HEK293 (cell line): ENCODE data around the gene ASIP.

Experiments used
- CTCF ChIA-PET: fragments of 350-600 bp; formaldehyde crosslinking; extraction: SDS; loops from one replicate; lab custom pipeline; 2021; ENCODE audit warnings: antibody characterized with exemption; lab: Yijun Ruan, JAX
- POLR2A ChIA-PET: fragments of 300-600 bp; formaldehyde crosslinking; extraction: SDS; loops from one replicate; lab custom pipeline; 2020; ENCODE audit warnings: antibody characterized with exemption, inconsistent platforms; lab: Yijun Ruan, JAX
- H3K27ac ChIP-seq: fragments of 200-500 bp; sonication (Bioruptor generic); 2 replicates; pipeline ENCODE4 v1.5.1; 2014; ENCODE audit warnings: low read depth, low read length, control low read depth, inconsistent platforms; ENCODE audit errors: extremely low read depth
- H3K36me3 ChIP-seq, 2 experiments: fragments of 200-500 bp in 1 of 2; sonication (Bioruptor generic) in 1 of 2; 1 replicate in 1 of 2; 2 replicates in 1 of 2; pipeline ENCODE4 v1.5.1; 2014 to 2017; ENCODE audit warnings: inconsistent platforms in 2 of 2, low read length in 2 of 2; ENCODE audit not compliant: control insufficient read depth in 2 of 2, insufficient read depth in 1 of 2
- H3K4me1 ChIP-seq: fragments of 200-500 bp; sonication (Bioruptor generic); 2 replicates; pipeline ENCODE4 v1.5.1; 2014; ENCODE audit warnings: mild to moderate bottlenecking, low read length, inconsistent platforms; ENCODE audit not compliant: control insufficient read depth, insufficient read depth
- H3K4me3 ChIP-seq: 2 replicates; pipeline ENCODE4 v1.5.1; 2011; ENCODE audit warnings: low read depth, mild to moderate bottlenecking, control low read depth, low read length, moderate library complexity
- H3K9me3 ChIP-seq: fragments of 200-500 bp; sonication (Bioruptor generic); 2 replicates; pipeline ENCODE4 v1.5.1; 2014; ENCODE audit warnings: low read depth, low read length, inconsistent platforms; ENCODE audit not compliant: control insufficient read depth, insufficient read depth
- BCL11A ChIP-seq: fragments of 450-650 bp; formaldehyde crosslinking; IDR thresholded peaks from 2 replicates; pipeline ENCODE4 v1.5.1; 2016; ENCODE audit warnings: low read depth, missing biosample characterization, missing genetic modification characterization
- GLI2 ChIP-seq: fragments of 450-650 bp; formaldehyde crosslinking; IDR thresholded peaks from 2 replicates; pipeline ENCODE4; 2017; ENCODE audit warnings: missing biosample characterization, missing genetic modification characterization, low read depth, borderline replicate concordance
- HOXD13 ChIP-seq: sonication (generic); formaldehyde crosslinking; IDR thresholded peaks from 2 replicates; pipeline ENCODE4 v1.8.0; 2022; ENCODE audit warnings: missing genetic modification reagents, borderline replicate concordance
- MZF1 ChIP-seq: fragments of 450-650 bp; formaldehyde crosslinking; IDR thresholded peaks from 2 replicates; pipeline ENCODE4 v1.5.1; 2017; ENCODE audit warnings: missing biosample characterization, missing genetic modification characterization, borderline replicate concordance
- TRIM28 ChIP-seq: IDR thresholded peaks from 2 replicates; pipeline ENCODE4 v1.6.1; 2011; ENCODE audit warnings: low read length, control low read depth, borderline replicate concordance
- YY2 ChIP-seq: fragments of 450-650 bp; formaldehyde crosslinking; IDR thresholded peaks from 2 replicates; pipeline ENCODE4 v1.5.1; 2016; ENCODE audit warnings: missing biosample characterization, missing genetic modification characterization
- ZNF133 ChIP-seq: fragments of 450-650 bp; formaldehyde crosslinking; IDR thresholded peaks from 2 replicates; pipeline ENCODE4 v1.5.1; 2016; ENCODE audit warnings: missing biosample characterization, missing genetic modification characterization
- ZNF146 ChIP-seq: fragments of 450-650 bp; formaldehyde crosslinking; IDR thresholded peaks from 2 replicates; pipeline ENCODE4 v1.5.1; 2016; ENCODE audit warnings: missing biosample characterization, missing genetic modification characterization
- ZNF157 ChIP-seq: fragments of 450-650 bp; formaldehyde crosslinking; IDR thresholded peaks from 2 replicates; pipeline ENCODE4 v1.5.1; 2016; ENCODE audit warnings: missing biosample characterization, missing genetic modification characterization
- ZNF184 ChIP-seq: fragments of 450-650 bp; IDR thresholded peaks from 2 replicates; pipeline ENCODE4 v1.5.1; 2018; ENCODE audit warnings: missing biosample characterization, mild to moderate bottlenecking, missing genetic modification characterization
- ZNF23 ChIP-seq: fragments of 450-650 bp; formaldehyde crosslinking; IDR thresholded peaks from 2 replicates; pipeline ENCODE4 v1.5.1; 2016; ENCODE audit warnings: missing biosample characterization, missing genetic modification characterization, borderline replicate concordance
- ZNF311 ChIP-seq: fragments of 450-650 bp; formaldehyde crosslinking; IDR thresholded peaks from 2 replicates; pipeline ENCODE4 v1.5.1; 2017; ENCODE audit warnings: missing biosample characterization, missing genetic modification characterization, borderline replicate concordance
- ZNF366 ChIP-seq: fragments of 450-650 bp; formaldehyde crosslinking; conservative IDR thresholded peaks from 2 replicates; pipeline ENCODE4 v1.5.1; 2016; ENCODE audit warnings: missing biosample characterization, missing genetic modification characterization
- ZNF394 ChIP-seq: fragments of 450-650 bp; formaldehyde crosslinking; IDR thresholded peaks from 2 replicates; pipeline ENCODE4 v1.5.1; 2016; ENCODE audit warnings: missing biosample characterization, missing genetic modification characterization, mild to moderate bottlenecking, moderate library complexity, borderline replicate concordance
- ZNF510 ChIP-seq: fragments of 450-650 bp; formaldehyde crosslinking; IDR thresholded peaks from 2 replicates; pipeline ENCODE4 v1.5.1; 2018; ENCODE audit warnings: mild to moderate bottlenecking, missing genetic modification characterization, missing biosample characterization; ENCODE audit not compliant: insufficient replicate concordance
- ZNF521 ChIP-seq: fragments of 450-650 bp; formaldehyde crosslinking; IDR thresholded peaks from 2 replicates; pipeline ENCODE4 v1.5.1; 2017; ENCODE audit warnings: missing biosample characterization, mild to moderate bottlenecking, missing genetic modification characterization
- ZNF571 ChIP-seq: fragments of 450-650 bp; formaldehyde crosslinking; IDR thresholded peaks from 2 replicates; pipeline ENCODE4 v1.5.0; 2017; ENCODE audit warnings: missing biosample characterization, missing genetic modification characterization
- ZNF596 ChIP-seq: fragments of 450-650 bp; IDR thresholded peaks from 2 replicates; pipeline ENCODE4 v1.5.0; 2018; ENCODE audit warnings: missing biosample characterization, mild to moderate bottlenecking, missing genetic modification characterization, moderate library complexity
- ZNF670 ChIP-seq: fragments of 450-650 bp; formaldehyde crosslinking; IDR thresholded peaks from 2 replicates; pipeline ENCODE4 v1.5.1; 2016; ENCODE audit warnings: missing biosample characterization, missing genetic modification characterization, low read depth
- ZNF701 ChIP-seq: fragments of 450-650 bp; formaldehyde crosslinking; IDR thresholded peaks from 2 replicates; pipeline ENCODE4 v1.5.1; 2016; ENCODE audit warnings: missing biosample characterization, missing genetic modification characterization
- ZNF707 ChIP-seq: fragments of 450-650 bp; formaldehyde crosslinking; IDR thresholded peaks from 2 replicates; pipeline ENCODE4 v1.5.1; 2016; ENCODE audit warnings: missing biosample characterization, missing genetic modification characterization
- ZSCAN30 ChIP-seq: fragments of 450-650 bp; IDR thresholded peaks from 2 replicates; pipeline ENCODE4 v1.5.1; 2018; ENCODE audit warnings: missing biosample characterization, mild to moderate bottlenecking, missing genetic modification characterization, moderate library complexity
- TF ChIP-seq, protein P1 (sequence below): fragments of 450-650 bp; formaldehyde crosslinking; IDR thresholded peaks from 2 replicates; pipeline ENCODE4 v1.5.1; 2016; ENCODE audit warnings: missing biosample characterization, missing genetic modification characterization
- TF ChIP-seq, protein P2 (sequence below): fragments of 450-650 bp; formaldehyde crosslinking; IDR thresholded peaks from 2 replicates; pipeline ENCODE4 v1.5.1; 2016; ENCODE audit warnings: missing biosample characterization, missing genetic modification characterization
- TF ChIP-seq, protein P3 (sequence below): fragments of 450-650 bp; formaldehyde crosslinking; IDR thresholded peaks from 2 replicates; pipeline ENCODE4 v1.5.1; 2017; ENCODE audit warnings: missing biosample characterization, missing genetic modification characterization
- TF ChIP-seq, protein P4 (sequence below): fragments of 450-650 bp; formaldehyde crosslinking; IDR thresholded peaks from 2 replicates; pipeline ENCODE4 v1.5.1; 2017; ENCODE audit warnings: missing biosample characterization, missing genetic modification characterization

Gene ASIP, protein sequence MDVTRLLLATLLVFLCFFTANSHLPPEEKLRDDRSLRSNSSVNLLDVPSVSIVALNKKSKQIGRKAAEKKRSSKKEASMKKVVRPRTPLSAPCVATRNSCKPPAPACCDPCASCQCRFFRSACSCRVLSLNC

DNA sequence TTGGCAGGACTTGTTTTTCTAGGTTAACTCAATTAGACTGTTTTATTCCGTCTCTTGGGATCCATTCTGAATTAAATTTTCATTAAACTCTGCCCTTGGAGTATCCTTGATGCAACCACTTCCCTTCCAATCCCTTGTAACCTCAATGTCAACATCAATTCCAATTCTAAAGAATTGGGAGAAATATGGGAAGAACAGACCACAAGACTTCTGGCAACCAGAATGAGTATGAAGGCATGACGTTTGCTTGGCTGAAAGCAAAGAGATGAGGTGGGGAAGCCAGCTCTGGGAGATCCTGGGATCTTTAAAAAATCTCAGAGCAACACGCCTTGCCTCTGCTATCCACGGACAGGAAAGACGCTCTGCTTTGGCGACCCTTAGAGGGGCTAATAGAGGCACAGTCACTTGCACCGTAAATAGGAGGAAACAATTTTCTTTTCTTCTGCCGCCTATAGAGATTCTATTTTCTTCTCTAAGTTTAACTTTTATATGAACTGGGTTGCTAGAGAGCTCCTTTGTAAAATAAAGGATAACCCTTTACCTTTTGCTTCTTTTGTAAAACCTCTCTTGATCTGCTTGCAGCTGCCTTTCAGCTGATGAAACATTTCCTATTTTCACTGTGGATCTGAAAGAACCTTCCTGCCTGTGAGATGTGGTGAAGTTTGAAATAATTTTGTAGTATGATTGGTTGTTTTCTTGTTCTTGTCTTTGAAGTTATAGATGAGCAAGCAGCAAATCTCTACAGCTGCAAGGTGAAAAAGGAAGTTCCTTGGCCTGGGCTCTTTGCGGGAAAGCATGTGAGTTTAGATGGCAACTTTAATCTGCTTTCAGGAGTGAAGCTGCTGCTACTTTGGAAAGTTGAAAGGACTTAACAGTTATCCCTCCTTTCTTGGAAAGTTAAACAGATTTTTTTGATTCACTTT is at the start of gene ASIP:
TSS of gene ASIP (plus strand) at position 731 of the 923 bp plus-strand sequence. CDS start 18,952 bp downstream, outside the sequence.
- Histone ChIP-seq H3K27ac (no peak within 1 kb of the TSS), H3K4me3 (no peak within 1 kb of the TSS), H3K4me1 (no peaks in the 10 kb centered on the region), H3K36me3 (no peaks in the 10 kb centered on the region), H3K9me3 (no peaks in the 10 kb centered on the region)
- TF ChIP-seq ZNF596 (tag by site-specific recombination) (no peak), ZNF184 (tag by site-specific recombination) (no peak), YY2 (no peak), ZNF707 (tag by site-specific recombination) (no peak), ZNF521 (no peak), ZNF394 (tag by site-specific recombination) (no peak), ZNF510 (tag by site-specific recombination) (no peak), ZNF157 (tag by site-specific recombination) (no peak), ZNF571 (tag by site-specific recombination) (no peak), ZNF146 (tag by site-specific recombination) (no peak), ZNF23 (tag by site-specific recombination) (no peak), TRIM28 (no peak), BCL11A (no peak), ZNF701 (no peak), HOXD13 (CRISPR knock-in tag) (no peak)
- TF ChIP-seq, protein P1, sequence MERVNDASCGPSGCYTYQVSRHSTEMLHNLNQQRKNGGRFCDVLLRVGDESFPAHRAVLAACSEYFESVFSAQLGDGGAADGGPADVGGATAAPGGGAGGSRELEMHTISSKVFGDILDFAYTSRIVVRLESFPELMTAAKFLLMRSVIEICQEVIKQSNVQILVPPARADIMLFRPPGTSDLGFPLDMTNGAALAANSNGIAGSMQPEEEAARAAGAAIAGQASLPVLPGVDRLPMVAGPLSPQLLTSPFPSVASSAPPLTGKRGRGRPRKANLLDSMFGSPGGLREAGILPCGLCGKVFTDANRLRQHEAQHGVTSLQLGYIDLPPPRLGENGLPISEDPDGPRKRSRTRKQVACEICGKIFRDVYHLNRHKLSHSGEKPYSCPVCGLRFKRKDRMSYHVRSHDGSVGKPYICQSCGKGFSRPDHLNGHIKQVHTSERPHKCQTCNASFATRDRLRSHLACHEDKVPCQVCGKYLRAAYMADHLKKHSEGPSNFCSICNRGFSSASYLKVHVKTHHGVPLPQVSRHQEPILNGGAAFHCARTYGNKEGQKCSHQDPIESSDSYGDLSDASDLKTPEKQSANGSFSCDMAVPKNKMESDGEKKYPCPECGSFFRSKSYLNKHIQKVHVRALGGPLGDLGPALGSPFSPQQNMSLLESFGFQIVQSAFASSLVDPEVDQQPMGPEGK (tag by site-specific recombination): no peak
- TF ChIP-seq, protein P2, sequence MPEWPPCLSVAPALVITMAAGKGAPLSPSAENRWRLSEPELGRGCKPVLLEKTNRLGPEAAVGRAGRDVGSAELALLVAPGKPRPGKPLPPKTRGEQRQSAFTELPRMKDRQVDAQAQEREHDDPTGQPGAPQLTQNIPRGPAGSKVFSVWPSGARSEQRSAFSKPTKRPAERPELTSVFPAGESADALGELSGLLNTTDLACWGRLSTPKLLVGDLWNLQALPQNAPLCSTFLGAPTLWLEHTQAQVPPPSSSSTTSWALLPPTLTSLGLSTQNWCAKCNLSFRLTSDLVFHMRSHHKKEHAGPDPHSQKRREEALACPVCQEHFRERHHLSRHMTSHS (tag by site-specific recombination): no peak
- ChIA-PET POLR2A (no interaction called here), CTCF (interaction anchor here (0.5 to 1.6 kb wide), 2 partner anchors 14 to 787 kb away, joined by 5 to 7 read pairs; no protein-coding TSS in a partner anchor)

DNA sequence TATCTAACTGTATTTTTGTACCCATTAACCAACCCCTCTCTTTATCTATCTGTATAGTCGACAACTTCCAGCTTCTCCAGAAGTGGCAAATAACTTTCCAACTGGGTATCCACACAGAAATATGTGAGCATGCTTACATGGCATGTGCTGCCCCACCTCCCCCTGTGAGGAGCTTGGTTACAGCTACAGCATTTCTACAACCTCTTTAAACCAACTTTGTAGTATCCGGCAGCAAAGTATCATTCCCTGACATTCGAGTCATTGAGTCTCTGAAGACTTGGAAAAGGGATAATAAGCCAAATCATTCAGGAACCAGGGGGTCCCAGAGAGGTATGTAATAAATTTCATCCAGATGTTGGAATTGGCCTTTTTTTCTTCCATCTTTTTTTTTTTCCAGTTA is 48.2 kb upstream of the ASIP start:
- Histone ChIP-seq H3K4me1 (peaks cover 5% of the 10 kb centered on the region; the same call in 1 of the 2 replicates), H3K27ac (no peak overlapping the region), H3K4me3 (no peak overlapping the region), H3K9me3 (no peaks in the 10 kb centered on the region), H3K36me3 (no peaks in the 10 kb centered on the region)
- POLR2A ChIA-PET: interaction anchor here (1.0 kb wide), 1 partner anchor 110 kb away, joined by 3 read pairs; the partner anchor contains the start of gene AHCY
- TF ChIP-seq ZNF23 (tag by site-specific recombination) (no peak), ZNF184 (tag by site-specific recombination) (no peak), ZNF670 (no peak), ZNF311 (tag by site-specific recombination) (no peak), MZF1 (no peak), ZNF133 (no peak), ZSCAN30 (tag by site-specific recombination) (no peak), GLI2 (tag by site-specific recombination) (no peak), ZNF366 (no peak)
- TF ChIP-seq, protein P3, sequence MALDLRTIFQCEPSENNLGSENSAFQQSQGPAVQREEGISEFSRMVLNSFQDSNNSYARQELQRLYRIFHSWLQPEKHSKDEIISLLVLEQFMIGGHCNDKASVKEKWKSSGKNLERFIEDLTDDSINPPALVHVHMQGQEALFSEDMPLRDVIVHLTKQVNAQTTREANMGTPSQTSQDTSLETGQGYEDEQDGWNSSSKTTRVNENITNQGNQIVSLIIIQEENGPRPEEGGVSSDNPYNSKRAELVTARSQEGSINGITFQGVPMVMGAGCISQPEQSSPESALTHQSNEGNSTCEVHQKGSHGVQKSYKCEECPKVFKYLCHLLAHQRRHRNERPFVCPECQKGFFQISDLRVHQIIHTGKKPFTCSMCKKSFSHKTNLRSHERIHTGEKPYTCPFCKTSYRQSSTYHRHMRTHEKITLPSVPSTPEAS (tag by site-specific recombination): no peak
- TF ChIP-seq, protein P4, sequence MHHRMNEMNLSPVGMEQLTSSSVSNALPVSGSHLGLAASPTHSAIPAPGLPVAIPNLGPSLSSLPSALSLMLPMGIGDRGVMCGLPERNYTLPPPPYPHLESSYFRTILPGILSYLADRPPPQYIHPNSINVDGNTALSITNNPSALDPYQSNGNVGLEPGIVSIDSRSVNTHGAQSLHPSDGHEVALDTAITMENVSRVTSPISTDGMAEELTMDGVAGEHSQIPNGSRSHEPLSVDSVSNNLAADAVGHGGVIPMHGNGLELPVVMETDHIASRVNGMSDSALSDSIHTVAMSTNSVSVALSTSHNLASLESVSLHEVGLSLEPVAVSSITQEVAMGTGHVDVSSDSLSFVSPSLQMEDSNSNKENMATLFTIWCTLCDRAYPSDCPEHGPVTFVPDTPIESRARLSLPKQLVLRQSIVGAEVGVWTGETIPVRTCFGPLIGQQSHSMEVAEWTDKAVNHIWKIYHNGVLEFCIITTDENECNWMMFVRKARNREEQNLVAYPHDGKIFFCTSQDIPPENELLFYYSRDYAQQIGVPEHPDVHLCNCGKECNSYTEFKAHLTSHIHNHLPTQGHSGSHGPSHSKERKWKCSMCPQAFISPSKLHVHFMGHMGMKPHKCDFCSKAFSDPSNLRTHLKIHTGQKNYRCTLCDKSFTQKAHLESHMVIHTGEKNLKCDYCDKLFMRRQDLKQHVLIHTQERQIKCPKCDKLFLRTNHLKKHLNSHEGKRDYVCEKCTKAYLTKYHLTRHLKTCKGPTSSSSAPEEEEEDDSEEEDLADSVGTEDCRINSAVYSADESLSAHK (tag by site-specific recombination): no peak
- CTCF ChIA-PET: interaction anchor here (0.8 to 1.3 kb wide), 3 partner anchors 105 to 577 kb away, joined by 3 to 4 read pairs (median 3); no protein-coding TSS in a partner anchor
